K562 (cell line): ENCODE measurements around the gene BMP6.

Experiments used
- CTCF ChIP-seq, 3 experiments: IDR thresholded peaks in 2 of 3; conservative IDR thresholded peaks in 1 of 3; 2 replicates each; pipeline ENCODE4 v1.5.1; 2011 to 2012; ENCODE audit warnings: low read length in 3 of 3, mild to moderate bottlenecking in 3 of 3, control low read depth in 2 of 3, improper control_type of control experiment in 1 of 3, inconsistent platforms in 1 of 3, low read depth in 1 of 3, mixed read lengths in 1 of 3, moderate library complexity in 1 of 3; ENCODE audit not compliant: insufficient read depth in 2 of 3
- HNRNPH1 ChIP-seq: fragments of 200-400 bp; formaldehyde crosslinking; optimal IDR thresholded peaks from 2 replicates; pipeline ENCODE3; 2017; ENCODE audit warnings: low read depth, mild to moderate bottlenecking, low read length, moderate library complexity
- MCM3 ChIP-seq: fragments of 450-650 bp; IDR thresholded peaks from 2 replicates; pipeline ENCODE4 v1.6.1; 2016
- MGA ChIP-seq: fragments of 450-650 bp; IDR thresholded peaks from 2 replicates; pipeline ENCODE4 v1.6.1; 2016; ENCODE audit warnings: mild to moderate bottlenecking, moderate library complexity
- MNT ChIP-seq, 2 experiments: fragments of 450-650 bp; conservative IDR thresholded peaks; 2 replicates each; pipeline ENCODE4 v1.6.1; 2017; ENCODE audit warnings: mild to moderate bottlenecking in 2 of 2, moderate library complexity in 2 of 2
- NFIC ChIP-seq: fragments of 450-650 bp; IDR thresholded peaks from 2 replicates; pipeline ENCODE4 v1.6.1; 2017; ENCODE audit warnings: mild to moderate bottlenecking, inconsistent platforms
- RAD21 ChIP-seq, 2 experiments: fragments of 250-450 bp in 1 of 2; fragments of 450-650 bp in 1 of 2; sonication (Bioruptor Pico) in 1 of 2; formaldehyde crosslinking in 1 of 2; IDR thresholded peaks in 1 of 2; conservative IDR thresholded peaks in 1 of 2; 2 replicates each; pipeline versions ENCODE4 v1.4.0 to v1.8.0; 2020 to 2022; ENCODE audit warnings: mild to moderate bottlenecking in 2 of 2, moderate library complexity in 1 of 2
- RUNX1 ChIP-seq: sonication (generic); IDR thresholded peaks from 2 replicates; pipeline ENCODE4 v1.6.1; 2016; ENCODE audit warnings: antibody characterized with exemption, low read depth
- TAF1 ChIP-seq: IDR thresholded peaks from 2 replicates; pipeline ENCODE4 v1.6.1; 2011; ENCODE audit warnings: mild to moderate bottlenecking, low read length, moderate library complexity; ENCODE audit not compliant: insufficient read depth, control insufficient read depth, severe bottlenecking; ENCODE audit errors: extremely low read depth
- TAL1 ChIP-seq: fragments of 450-650 bp; IDR thresholded peaks from 2 replicates; pipeline ENCODE4 v1.6.1; 2016; ENCODE audit warnings: mild to moderate bottlenecking
- ZFP30 ChIP-seq: fragments of 250-450 bp; sonication (Bioruptor Pico); IDR thresholded peaks from 2 replicates; pipeline ENCODE4 v1.8.0; 2022; ENCODE audit warnings: moderate library complexity, mild to moderate bottlenecking, inconsistent platforms, borderline replicate concordance
- ZNF274 ChIP-seq: IDR thresholded peaks from 2 replicates; pipeline ENCODE4 v1.6.1; 2011; ENCODE audit warnings: low read depth, mild to moderate bottlenecking, low read length, moderate library complexity, borderline replicate concordance
- ZNF764 ChIP-seq: fragments of 250-450 bp; sonication (Bioruptor Pico); IDR thresholded peaks from 2 replicates; pipeline ENCODE4 v1.4.0; 2020; ENCODE audit warnings: low read depth, mild to moderate bottlenecking, moderate library complexity

GRCh38 chr6:7911345-7911725 is 185.4 kb downstream of the BMP6 start:
- TF ChIP-seq ZNF274 (no peak), CTCF (IDR thresholded peaks at IDR 0.05 in 2 of 3, conservative IDR thresholded peaks at IDR 0.05 in 1 of 3; ENCODE audit: insufficient read depth in 2 of 3, low read depth in 1 of 3, low read length in 3 of 3) (no peak), ZFP30 (CRISPR knock-in tag) (no peak), TAF1 (no peak), TAL1 (no peak), RAD21 (CRISPR knock-in tag; conservative IDR thresholded peaks at IDR 0.05 in 1 of 2, IDR thresholded peaks at IDR 0.05 in 1 of 2) (no peak), NFIC (no peak), MGA (no peak), MNT (conservative IDR thresholded peaks at IDR 0.05) (no peak), HNRNPH1 (no peak), ZNF764 (no peak), RUNX1 (no peak), MCM3 (no peak)
